GM06990 (cell line): ENCODE measurements around the gene KIF5A.

Source experiments
- DNase-seq: peaks from one replicate; pipeline ENCODE4 v3.0.0-alpha.2; 2011; ENCODE audit not compliant: insufficient read length; ENCODE audit errors: extremely low read depth
- H3K27me3 ChIP-seq: replicated peaks from 2 replicates; pipeline ENCODE4 v1.6.0; 2011; ENCODE audit warnings: low read length; ENCODE audit not compliant: control insufficient read depth, insufficient read depth
- H3K36me3 ChIP-seq: 2 replicates; pipeline ENCODE4 v1.5.1; 2011; ENCODE audit warnings: low read length; ENCODE audit not compliant: control insufficient read depth, insufficient read depth
- H3K4me3 ChIP-seq: replicated peaks from 2 replicates; pipeline ENCODE4 v1.5.1; 2011; ENCODE audit warnings: low read depth, mild to moderate bottlenecking, control low read depth, low read length
- CTCF ChIP-seq: IDR thresholded peaks from 2 replicates; pipeline ENCODE4 v1.5.1; 2011; ENCODE audit warnings: low read length, control low read depth, mild to moderate bottlenecking, inconsistent platforms; ENCODE audit not compliant: insufficient read depth, poor library complexity, severe bottlenecking

KIF5A gene

GRCh38 chr12:57630891-57631433 is 81.1 kb downstream of the KIF5A start:
- no peak for TF ChIP-seq CTCF
- no peak for DNase-seq
- H3K4me3 ChIP-seq, result no peak overlapping the region
- no peaks in the 10 kb centered on the region; the same call in none of the 2 replicates for H3K27me3 ChIP-seq
- H3K36me3 ChIP-seq, result no peaks in the 10 kb centered on the region

DNA sequence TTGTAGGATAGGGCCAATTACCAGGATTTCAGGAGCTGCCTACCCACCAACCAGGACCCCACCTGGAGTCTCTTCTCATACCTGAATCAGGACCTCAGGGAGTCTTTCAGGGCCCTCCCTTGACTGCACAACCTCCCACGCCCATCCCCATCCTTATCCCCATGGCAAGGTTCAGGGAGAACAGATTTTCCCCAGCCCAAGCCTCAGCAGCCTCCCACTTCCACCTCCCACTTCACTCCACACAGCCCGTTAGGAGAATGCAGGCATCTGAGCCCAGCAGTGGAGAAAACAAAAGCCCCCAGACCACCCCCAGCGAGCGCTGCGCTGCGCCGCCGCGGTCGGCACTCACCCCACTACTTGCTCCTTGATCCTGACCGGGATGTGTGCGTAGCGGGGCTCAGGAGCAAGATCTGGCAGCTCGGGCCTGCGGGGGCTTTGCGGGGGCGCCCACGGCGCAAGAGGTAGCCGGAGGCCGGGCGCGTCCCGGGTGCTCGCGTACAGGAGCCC is 81.8 kb downstream of the KIF5A start:
- Histone ChIP-seq H3K27me3 (no peaks in the 10 kb centered on the region; the same call in none of the 2 replicates), H3K4me3 (no peak overlapping the region; the same call in 1 of the 2 replicates), H3K36me3 (no peaks in the 10 kb centered on the region)
- no peak for TF ChIP-seq CTCF
- no peak for DNase-seq

DNA sequence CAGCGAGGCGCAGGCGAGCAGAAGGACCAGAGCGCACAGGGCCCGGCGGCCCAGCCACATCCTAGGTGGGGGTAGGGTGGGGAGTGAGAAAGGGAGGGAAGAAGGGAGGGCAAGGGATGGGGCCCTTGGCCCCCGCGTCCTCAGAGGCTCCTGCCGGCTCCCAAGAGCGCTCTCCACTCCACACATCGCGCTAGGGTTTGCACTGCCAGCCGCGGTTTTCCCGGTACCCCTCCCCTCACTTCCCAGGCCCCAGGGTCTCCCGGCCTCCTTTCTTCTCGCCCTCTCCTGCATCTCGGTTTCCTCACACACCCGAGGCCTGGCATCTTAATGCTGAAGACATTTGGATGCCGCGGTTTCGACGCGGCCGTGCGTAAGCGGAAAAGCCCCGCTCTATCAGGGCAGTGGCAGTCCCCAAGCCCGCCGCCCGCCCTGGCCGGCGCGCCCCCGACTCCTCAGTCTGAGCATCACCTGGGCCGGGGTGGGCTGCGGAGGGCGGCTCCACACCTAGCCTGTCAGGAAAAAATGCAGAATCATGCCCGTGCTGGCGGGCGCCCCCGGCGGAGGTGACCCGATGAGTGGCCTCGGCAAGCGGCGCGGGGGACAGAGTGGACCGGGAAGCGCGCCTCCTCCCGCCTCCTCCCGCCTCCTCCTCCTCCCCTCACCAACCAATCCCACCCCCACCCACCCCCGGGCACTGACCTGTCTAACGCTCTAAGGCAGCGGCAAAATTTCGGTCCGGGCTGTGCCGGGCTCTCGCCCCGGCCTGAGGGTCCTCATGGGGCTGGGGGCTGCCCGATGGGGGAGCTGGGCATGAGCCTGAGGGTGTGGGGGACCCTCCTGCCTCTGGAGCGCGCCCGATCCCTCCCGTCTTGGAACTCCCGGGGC is 82.5 kb downstream of the KIF5A start:
- no peak for TF ChIP-seq CTCF
- Histone ChIP-seq H3K4me3 (peak overlapping the region; percentile 61), H3K27me3 (no peaks in the 10 kb centered on the region; the same call in none of the 2 replicates), H3K36me3 (no peaks in the 10 kb centered on the region)
- DNase-seq, result no peak

GRCh38 chr12:57632958-57633840 is 83.4 kb downstream of the KIF5A start, which contains the start of gene B4GALNT1:
Gene B4GALNT1, minus strand, starts transcription at chr12:57633201. Its CDS starts 1,069 bp downstream, at chr12:57632132.
- Histone ChIP-seq H3K4me3 (peak within 1 kb of the TSS; percentile 61), H3K36me3 (no peaks in the 10 kb centered on the region), H3K27me3 (no peaks in the 10 kb centered on the region; the same call in none of the 2 replicates)
- DNase-seq, result peak; percentile 76
- peak; percentile 77 for TF ChIP-seq CTCF
